GM12878 (cell line): ENCODE data around the gene PRR35. TPM values are rescaled to one million over a fixed set of nuclear protein-coding genes. Genes with fewer than 3 reads are reported as not detected.

Source experiments
- ATAC-seq: fragments of 200-7000 bp; cut with Tn5 transposase; 3 replicates; pipeline ENCODE4 v1.9.1; 2020; ENCODE audit warnings: mild to moderate bottlenecking, moderate library complexity
- BruUV-seq: library from RNA; stranded (reverse); fragments of 400-500 nt; replicated peaks from 2 replicates; lab custom pipeline; 2021; lab: Mats Ljungman, UMichigan
- CTCF ChIA-PET: fragments of 300-600 bp; sonication (Branson Sonifier 250); formaldehyde crosslinking; extraction: SDS; loops from one replicate; lab custom pipeline; 2021; ENCODE audit warnings: inconsistent platforms; lab: Yijun Ruan, JAX
- POLR2A ChIA-PET: fragments of 350-600 bp; formaldehyde crosslinking; extraction: SDS; loops from one replicate; lab custom pipeline; 2021; ENCODE audit warnings: inconsistent platforms; lab: Charles Lee
- RAD21 ChIA-PET: fragments of 300-600 bp; sonication (Branson Sonifier 250); formaldehyde crosslinking; loops from one replicate; lab custom pipeline; 2023; ENCODE audit warnings: antibody characterized with exemption; ENCODE audit not compliant: unreplicated experiment; lab: Charles Lee
- SMC1A ChIA-PET: fragments of 300-600 bp; sonication (Branson Sonifier 250); formaldehyde crosslinking; loops from one replicate; lab custom pipeline; 2023; ENCODE audit not compliant: unreplicated experiment, uncharacterized antibody; lab: Charles Lee
- DNase-seq: peaks from one replicate; pipeline ENCODE4 v3.0.0-alpha.2; 2011; ENCODE audit warnings: low read depth, low spot score
- FAIRE-seq: peaks from 3 replicates; lab custom pipeline; 2011; peaks lifted over from hg19 to GRCh38; lab: Jason Lieb, UNC
- H2AFZ ChIP-seq: 2 replicates; pipeline ENCODE4 v1.6.0; 2011; ENCODE audit warnings: low read depth, low read length, control low read depth; ENCODE audit not compliant: control insufficient read depth
- H3K27ac ChIP-seq: 2 replicates; pipeline ENCODE4 v1.5.1; 2011; ENCODE audit warnings: control low read depth; ENCODE audit not compliant: control insufficient read depth, insufficient read depth
- H3K27me3 ChIP-seq, 2 experiments: replicated peaks in 1 of 2; 2 replicates each; pipeline versions ENCODE4 v1.6.0 to v1.6.1; 2011; ENCODE audit warnings: low read length in 1 of 2; ENCODE audit not compliant: control insufficient read depth in 2 of 2, insufficient read depth in 2 of 2
- H3K36me3 ChIP-seq, 2 experiments: 2 replicates each; pipeline ENCODE4 v1.5.1; 2011; ENCODE audit warnings: low read length in 1 of 2; ENCODE audit not compliant: control insufficient read depth in 2 of 2, insufficient read depth in 2 of 2
- H3K4me1 ChIP-seq: 2 replicates; pipeline ENCODE4 v1.6.1; 2011; ENCODE audit warnings: mild to moderate bottlenecking, low read length, moderate library complexity, mixed read lengths; ENCODE audit not compliant: control insufficient read depth, insufficient read depth
- H3K4me2 ChIP-seq: 2 replicates; pipeline ENCODE4 v1.6.0; 2011; ENCODE audit warnings: control low read depth; ENCODE audit not compliant: control insufficient read depth, insufficient read depth
- H3K4me3 ChIP-seq: fragments of 200-600 bp; sonication (generic); 2 replicates; pipeline ENCODE4 v1.5.1; 2016
- H3K79me2 ChIP-seq: 2 replicates; pipeline ENCODE4 v1.6.0; 2011; ENCODE audit warnings: low read length; ENCODE audit not compliant: control insufficient read depth, insufficient read depth
- H3K9ac ChIP-seq: 2 replicates; pipeline ENCODE4 v1.8.0; 2011; ENCODE audit warnings: low read length, control low read depth, mixed read lengths; ENCODE audit not compliant: control insufficient read depth, insufficient read depth
- H3K9me3 ChIP-seq: replicated peaks from 3 replicates; pipeline ENCODE4 v1.5.1; 2011; ENCODE audit warnings: mild to moderate bottlenecking, low read length; ENCODE audit not compliant: control insufficient read depth, insufficient read depth
- H4K20me1 ChIP-seq: 2 replicates; pipeline ENCODE4 v1.6.0; 2011; ENCODE audit not compliant: control insufficient read depth, insufficient read depth
- CTCF ChIP-seq, 3 experiments: IDR thresholded peaks in 2 of 3; conservative IDR thresholded peaks in 1 of 3; 2 replicates each; pipeline ENCODE4 v1.5.1; 2011; ENCODE audit warnings: low read depth in 3 of 3, low read length in 3 of 3, mild to moderate bottlenecking in 3 of 3, control low read depth in 2 of 3, moderate library complexity in 2 of 3, inconsistent platforms in 1 of 3, mixed read lengths in 1 of 3; ENCODE audit not compliant: control insufficient read depth in 2 of 3, insufficient read depth in 1 of 3; ENCODE audit errors: extremely low read depth in 1 of 3
- DPF2 ChIP-seq: fragments of 450-650 bp; IDR thresholded peaks from 2 replicates; pipeline ENCODE4 v1.6.1; 2017; ENCODE audit warnings: mild to moderate bottlenecking
- E2F4 ChIP-seq: IDR thresholded peaks from 2 replicates; pipeline ENCODE4 v1.6.1; 2012; ENCODE audit warnings: low read depth, low read length, improper control_type of control experiment
- EP300 ChIP-seq, 2 experiments: fragments of 150-350 bp in 1 of 2; IDR thresholded peaks; 2 replicates each; pipeline ENCODE4 v1.6.1; 2011 to 2012; ENCODE audit warnings: low read depth in 2 of 2, low read length in 2 of 2, borderline replicate concordance in 1 of 2, improper control_type of control experiment in 1 of 2, inconsistent platforms in 1 of 2; ENCODE audit not compliant: control insufficient read depth in 1 of 2
- HCFC1 ChIP-seq: fragments of 150-350 bp; IDR thresholded peaks from 2 replicates; pipeline ENCODE4 v1.6.1; 2014; ENCODE audit warnings: low read length
- MTA2 ChIP-seq: fragments of 450-650 bp; IDR thresholded peaks from 2 replicates; pipeline ENCODE4 v1.6.1; 2016; ENCODE audit warnings: low read depth, mild to moderate bottlenecking, moderate library complexity
- MTA3 ChIP-seq: IDR thresholded peaks from 2 replicates; pipeline ENCODE4 v1.6.1; 2012; ENCODE audit warnings: low read length, inconsistent platforms, borderline replicate concordance
- MYC ChIP-seq: IDR thresholded peaks from 2 replicates; pipeline ENCODE4 v1.6.1; 2011; ENCODE audit warnings: mild to moderate bottlenecking, low read length, moderate library complexity, inconsistent platforms; ENCODE audit not compliant: insufficient read depth, insufficient replicate concordance, insufficient read length, severe bottlenecking
- NFXL1 ChIP-seq: fragments of 450-650 bp; IDR thresholded peaks from 2 replicates; pipeline ENCODE4 v1.6.1; 2017; ENCODE audit warnings: antibody characterized with exemption, mild to moderate bottlenecking, borderline replicate concordance
- POLR2A ChIP-seq: IDR thresholded peaks from 2 replicates; pipeline ENCODE4 v1.6.1; 2011; ENCODE audit warnings: low read depth, mild to moderate bottlenecking, low read length
- SMARCA5 ChIP-seq: fragments of 450-650 bp; IDR thresholded peaks from 2 replicates; pipeline ENCODE4 v1.6.1; 2017; ENCODE audit warnings: mild to moderate bottlenecking
- SREBF1 ChIP-seq: IDR thresholded peaks from 2 replicates; pipeline ENCODE4 v1.6.1; 2012; ENCODE audit warnings: mild to moderate bottlenecking, low read length
- ZBTB33 ChIP-seq: fragments of 450-650 bp; IDR thresholded peaks from 2 replicates; pipeline ENCODE4 v1.6.1; 2017; ENCODE audit warnings: mild to moderate bottlenecking
- ZBTB4 ChIP-seq: fragments of 450-650 bp; formaldehyde crosslinking; IDR thresholded peaks from 2 replicates; pipeline ENCODE4 v1.4.0; 2022; ENCODE audit warnings: mild to moderate bottlenecking, moderate library complexity
- WGBS: methylation state at CpG from one replicate; pipeline ENCODE4 v1.1.6; 2016; ENCODE audit warnings: low lambda C conversion rate; ENCODE audit not compliant: insufficient replicate concordance, insufficient coverage; ENCODE audit errors: missing lambda C conversion rate; 5-methylcytosine and 5-hydroxymethylcytosine counted together
- in situ Hi-C: fragments of 300-500 bp; cut with MboI; formaldehyde crosslinking; loops from 9 replicates; pipeline ENCODE4 v1.14.3; 2018; ENCODE audit warnings: mixed read lengths
- intact Hi-C: fragments of 100-400 bp; cut with micrococcal nuclease; formaldehyde crosslinking; loops from one replicate; pipeline ENCODE4 v1.14.2; 2022; ENCODE audit not compliant: unreplicated experiment
- polyA plus RNA-seq, 11 experiments: library from polyadenylated mRNA; depleted of rRNA in 4 of 11; unstranded in 6 of 11; stranded (reverse) in 5 of 11; fragments of >200 nt; fragmentation: Nextera tagmentation in 4 of 11; fragmentation: Illumina TruSeq in 1 of 11; extraction: Ambion mirVana in 4 of 11; extraction: Trizol in 1 of 11; gene quantifications; 1 replicate in 1 of 11; 2 replicates in 10 of 11; pipeline versions ENCODE4 v1.2.1 to v1.2.3, GENCODE V29; 2011 to 2016; ENCODE audit warnings: inconsistent platforms in 2 of 11, missing spikeins in 2 of 11, low read depth in 1 of 11
- total RNA-seq, 4 experiments: library from RNA; depleted of rRNA in 3 of 4; stranded (reverse); fragments of >200 nt in 3 of 4; fragmentation: Illumina TruSeq in 1 of 4; extraction: Trizol in 1 of 4; gene quantifications; 2 replicates each; pipeline versions ENCODE4 v1.2.1 to v1.2.3, GENCODE V29; 2013 to 2021

The PRR35 gene
- total and polyA plus RNA-seq, 10 of the 15 experiments (the other 5 are each of a cell fraction or from before 2014, with no cell fraction given) = not detected

GRCh38 chr16:606656-607307, 46.6 kb downstream of the PRR35 start:
- H3K4me1 ChIP-seq = no peaks in the 10 kb centered on the region
- 92% methylated on average over 22 of the region's 22 CpGs for WGBS
- ChIA-PET CTCF (no interaction called here), SMC1A (interaction anchor here (0.6 kb wide), 1 partner anchor 546 kb away, joined by 3 read pairs; no protein-coding TSS in a partner anchor), POLR2A (no interaction called here), RAD21 (no interaction called here)
- intact Hi-C loops (no loop called here), in situ Hi-C loops (no loop called here)
- H3K9me3 ChIP-seq = peaks cover 3% of the 10 kb centered on the region; the same call in 1 of the 3 replicates
- no peak overlapping the region for H3K4me2 ChIP-seq
- DNase-seq (no peak), FAIRE-seq (no peak)
- H3K4me3 ChIP-seq = no peak overlapping the region
- BruUV-seq = no TSS peak
- no peak overlapping the region for H2AFZ ChIP-seq
- H3K36me3 ChIP-seq = no peaks in the 10 kb centered on the region
- H3K27me3 ChIP-seq = no peaks in the 10 kb centered on the region
- H3K79me2 ChIP-seq = no peaks in the 10 kb centered on the region
- no peak for TF ChIP-seq SMARCA5
- no peak for TF ChIP-seq HCFC1
- TF ChIP-seq MTA3 = no peak
- TF ChIP-seq DPF2 = no peak
- no peak for TF ChIP-seq E2F4
- no peak for TF ChIP-seq POLR2A
- TF ChIP-seq SREBF1 = no peak
- TF ChIP-seq MYC = no peak
- no peak for TF ChIP-seq EP300 (IDR thresholded peaks at IDR 0.05; ENCODE audit: borderline replicate concordance in 1 of 2, control insufficient read depth in 1 of 2, low read depth in 2 of 2, low read length in 2 of 2)
- TF ChIP-seq MTA2 = no peak
- no peak for TF ChIP-seq ZBTB33
- no peak for TF ChIP-seq CTCF (IDR thresholded peaks at IDR 0.05 in 2 of 3, conservative IDR thresholded peaks at IDR 0.05 in 1 of 3; ENCODE audit: control insufficient read depth in 2 of 3, extremely low read depth in 1 of 3, insufficient read depth in 1 of 3, low read depth in 3 of 3, low read length in 3 of 3)
- no peak for TF ChIP-seq ZBTB4 (CRISPR knock-in tag)
- no peak for TF ChIP-seq NFXL1
- TF ChIP-seq, all 136 proteins: peak for 0
- no peak overlapping the region for H3K9ac ChIP-seq
- no peak for ATAC-seq
- H4K20me1 ChIP-seq = no peaks in the 10 kb centered on the region
- no peak overlapping the region for H3K27ac ChIP-seq
